Caco-2 (cell line): ENCODE measurements around the gene TBPL2. TPM values are rescaled to one million over a fixed set of nuclear protein-coding genes. Genes with fewer than 3 reads are reported as not detected.

Experiments
- Bru-seq: library from RNA; stranded (reverse); fragments of 400-500 nt; gene quantifications from one replicate; lab custom pipeline; 2021; lab: Mats Ljungman, UMichigan
- BruChase-seq, 2 experiments: library from RNA; stranded (reverse); fragments of 400-500 nt; gene quantifications; one replicate each; lab custom pipeline; 2021; lab: Mats Ljungman, UMichigan
- BruUV-seq: library from RNA; stranded (reverse); fragments of 400-500 nt; replicated peaks from 2 replicates; lab custom pipeline; 2021; lab: Mats Ljungman, UMichigan
- CTCF ChIA-PET: fragments of 300-600 bp; sonication (Branson Sonifier 250); formaldehyde crosslinking; loops from one replicate; lab custom pipeline; 2022; ENCODE audit warnings: antibody characterized with exemption; lab: Charles Lee
- POLR2A ChIA-PET: fragments of 300-600 bp; sonication (Branson Sonifier 250); formaldehyde crosslinking; loops from one replicate; lab custom pipeline; 2022; ENCODE audit warnings: antibody characterized with exemption; lab: Charles Lee
- DNase-seq, 2 experiments: peaks; one replicate each; pipeline versions ENCODE4 v3.0.0 to v3.0.0-alpha.2; 2020 to 2022
- H3K27me3 ChIP-seq: replicated peaks from 2 replicates; pipeline ENCODE4 v1.6.0; 2011; ENCODE audit warnings: low read length; ENCODE audit not compliant: control insufficient read depth, insufficient read depth
- H3K36me3 ChIP-seq: 2 replicates; pipeline ENCODE4 v1.5.1; 2011; ENCODE audit warnings: low read length; ENCODE audit not compliant: control insufficient read depth, insufficient read depth
- H3K4me1 ChIP-seq: fragments of 250-450 bp; sonication (Bioruptor Pico); 2 replicates; pipeline ENCODE4 v1.5.1; 2020; ENCODE audit warnings: mild to moderate bottlenecking
- H3K4me3 ChIP-seq: 2 replicates; pipeline ENCODE4 v1.5.1; 2011; ENCODE audit warnings: low read depth, mild to moderate bottlenecking, control low read depth, low read length
- H3K9me3 ChIP-seq: fragments of 250-450 bp; sonication (Bioruptor Pico); 2 replicates; pipeline ENCODE4 v1.5.1; 2020; ENCODE audit warnings: mild to moderate bottlenecking, moderate library complexity
- H3K27ac Mint-ChIP-seq: one replicate; pipeline ENCODE4 v1.8.0; 2022; ENCODE audit warnings: mixed read lengths; ENCODE audit not compliant: unreplicated experiment
- H3K27me3 Mint-ChIP-seq: one replicate; pipeline ENCODE4 v1.8.0; 2022; ENCODE audit warnings: mixed read lengths; ENCODE audit not compliant: insufficient read depth, unreplicated experiment
- H3K36me3 Mint-ChIP-seq: one replicate; pipeline ENCODE4 v1.8.0; 2022; ENCODE audit warnings: mild to moderate bottlenecking, mixed read lengths; ENCODE audit not compliant: insufficient read depth, unreplicated experiment
- H3K4me1 Mint-ChIP-seq: one replicate; pipeline ENCODE4 v1.8.0; 2022; ENCODE audit warnings: low read depth, mixed read lengths; ENCODE audit not compliant: unreplicated experiment
- H3K4me3 Mint-ChIP-seq: one replicate; pipeline ENCODE4 v1.8.0; 2022; ENCODE audit warnings: mild to moderate bottlenecking, moderate library complexity, mixed read lengths; ENCODE audit not compliant: unreplicated experiment
- H3K9me3 Mint-ChIP-seq: one replicate; pipeline ENCODE4 v1.8.0; 2022; ENCODE audit warnings: mixed read lengths; ENCODE audit not compliant: unreplicated experiment
- intact Hi-C: fragments of 100-400 bp; cut with micrococcal nuclease; formaldehyde crosslinking; loops from one replicate; pipeline ENCODE4 v1.10.0; 2022; ENCODE audit not compliant: unreplicated experiment
- long read RNA-seq: library from polyadenylated mRNA; stranded (forward); transcript quantifications from one replicate; pipeline ENCODE4 v2.0.0, GENCODE V29; 2022
- total RNA-seq: library from RNA; stranded (reverse); gene quantifications from 2 replicates; pipeline ENCODE4 v1.2.3, GENCODE V29; 2022
- TF ChIP-seq, protein P1 (sequence below), 2 experiments: fragments of 200-600 bp in 1 of 2; IDR thresholded peaks; 1 replicate in 1 of 2; 2 replicates in 1 of 2; pipeline versions ENCODE4 v1.5.1 to v1.8.0; 2011 to 2022; ENCODE audit warnings: antibody characterized with exemption in 1 of 2, control low read depth in 1 of 2, inconsistent platforms in 1 of 2, low read depth in 1 of 2, low read length in 1 of 2, mild to moderate bottlenecking in 1 of 2, moderate library complexity in 1 of 2; ENCODE audit not compliant: insufficient read depth in 1 of 2, severe bottlenecking in 1 of 2, unreplicated experiment in 1 of 2

TBPL2 gene
- total RNA-seq = not detected in 2 replicates
- Bru-seq, nascent RNA = percentile 1 among the genes with signal in this experiment
- BruChase-seq, experiment 1, labeled RNA remaining after a 2-hour chase = not detected
- BruChase-seq, experiment 2, labeled RNA remaining after a 6-hour chase = percentile 7 among the genes with signal in this experiment
- long read RNA-seq = 0 reads

- ChIA-PET CTCF (interaction anchor here (0.8 kb wide), 1 partner anchor 14 kb away, joined by 3 read pairs; no protein-coding TSS in a partner anchor), POLR2A (interaction anchor here (0.6 kb wide), 1 partner anchor 265 kb away, joined by 5 read pairs; no protein-coding TSS in a partner anchor)
- DNase-seq = no peak
- Mint-ChIP-seq H3K4me1 (no peaks in the 10 kb centered on the region), H3K4me3 (no peak within 1 kb of the TSS), H3K27me3 (peaks cover 3% of the 10 kb centered on the region), H3K27ac (no peak within 1 kb of the TSS), H3K9me3 (no peaks in the 10 kb centered on the region), H3K36me3 (no peaks in the 10 kb centered on the region)
- Histone ChIP-seq H3K36me3 (no peaks in the 10 kb centered on the region), H3K4me1 (no peaks in the 10 kb centered on the region), H3K4me3 (no peak within 1 kb of the TSS), H3K27me3 (no peaks in the 10 kb centered on the region), H3K9me3 (no peaks in the 10 kb centered on the region)
- BruUV-seq = no TSS peak
- TF ChIP-seq, protein P1, sequence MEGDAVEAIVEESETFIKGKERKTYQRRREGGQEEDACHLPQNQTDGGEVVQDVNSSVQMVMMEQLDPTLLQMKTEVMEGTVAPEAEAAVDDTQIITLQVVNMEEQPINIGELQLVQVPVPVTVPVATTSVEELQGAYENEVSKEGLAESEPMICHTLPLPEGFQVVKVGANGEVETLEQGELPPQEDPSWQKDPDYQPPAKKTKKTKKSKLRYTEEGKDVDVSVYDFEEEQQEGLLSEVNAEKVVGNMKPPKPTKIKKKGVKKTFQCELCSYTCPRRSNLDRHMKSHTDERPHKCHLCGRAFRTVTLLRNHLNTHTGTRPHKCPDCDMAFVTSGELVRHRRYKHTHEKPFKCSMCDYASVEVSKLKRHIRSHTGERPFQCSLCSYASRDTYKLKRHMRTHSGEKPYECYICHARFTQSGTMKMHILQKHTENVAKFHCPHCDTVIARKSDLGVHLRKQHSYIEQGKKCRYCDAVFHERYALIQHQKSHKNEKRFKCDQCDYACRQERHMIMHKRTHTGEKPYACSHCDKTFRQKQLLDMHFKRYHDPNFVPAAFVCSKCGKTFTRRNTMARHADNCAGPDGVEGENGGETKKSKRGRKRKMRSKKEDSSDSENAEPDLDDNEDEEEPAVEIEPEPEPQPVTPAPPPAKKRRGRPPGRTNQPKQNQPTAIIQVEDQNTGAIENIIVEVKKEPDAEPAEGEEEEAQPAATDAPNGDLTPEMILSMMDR (IDR thresholded peaks at IDR 0.05; ENCODE audit: insufficient read depth in 1 of 2, low read depth in 1 of 2, low read length in 1 of 2, severe bottlenecking in 1 of 2, unreplicated experiment in 1 of 2) = no peak
- intact Hi-C loops = no loop called here
Measured at GRCh38 chr14:55440385-55440784, at the start of gene TBPL2. TSS of gene TBPL2 (minus strand) at chr14:55440616. CDS start at chr14:55440449, 167 bp downstream.

- POLR2A ChIA-PET = no interaction called here
- no peak overlapping the region for H3K27ac Mint-ChIP-seq
- CTCF ChIA-PET = no interaction called here
Measured at GRCh38 chr14:55488204-55488603, 47.8 kb upstream of the TBPL2 start.

DNA sequence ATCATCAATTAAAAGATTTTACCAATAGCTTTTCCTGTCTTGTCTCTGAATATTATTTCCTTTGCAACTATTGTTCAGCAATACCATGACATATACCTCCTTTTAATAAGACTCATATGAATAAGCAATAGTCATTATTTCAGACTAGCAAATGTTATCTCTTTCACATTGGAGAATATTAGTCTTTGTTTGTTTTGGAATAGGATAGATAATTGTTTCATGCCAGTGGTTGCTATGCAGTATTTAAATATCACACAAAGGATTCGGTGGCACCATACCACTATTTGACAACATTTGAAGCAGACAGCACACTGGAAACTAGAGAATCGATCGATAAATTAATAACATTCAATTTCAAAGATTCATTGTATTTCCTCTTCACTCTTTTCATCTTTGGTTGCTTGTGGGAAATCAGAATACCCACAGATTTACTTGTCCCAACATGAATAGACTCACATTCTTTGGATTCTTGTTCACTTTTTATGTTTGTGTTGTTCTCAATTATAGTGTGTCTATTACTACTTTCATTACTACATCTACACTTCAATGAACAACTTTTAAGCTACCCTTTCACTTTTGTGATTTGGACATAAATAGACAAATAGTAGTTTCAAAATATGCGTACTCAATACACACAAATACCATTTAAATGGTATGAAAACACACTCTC lies 42.7 kb upstream of the TBPL2 start:
- Mint-ChIP-seq H3K9me3 (no peaks in the 10 kb centered on the region), H3K4me1 (peaks cover 7% of the 10 kb centered on the region), H3K36me3 (no peaks in the 10 kb centered on the region), H3K27me3 (no peaks in the 10 kb centered on the region), H3K27ac (no peak overlapping the region), H3K4me3 (no peak overlapping the region)
- no TSS peak for BruUV-seq
- ChIA-PET POLR2A (no interaction called here), CTCF (no interaction called here)
- H3K27me3 ChIP-seq = no peaks in the 10 kb centered on the region
- no peaks in the 10 kb centered on the region for H3K4me1 ChIP-seq
- DNase-seq = no peak
- intact Hi-C loops = no loop called here
- no peak overlapping the region for H3K4me3 ChIP-seq
- H3K36me3 ChIP-seq = no peaks in the 10 kb centered on the region
- no peaks in the 10 kb centered on the region for H3K9me3 ChIP-seq
- TF ChIP-seq, protein P1 (IDR thresholded peaks at IDR 0.05; ENCODE audit: insufficient read depth in 1 of 2, low read depth in 1 of 2, low read length in 1 of 2, severe bottlenecking in 1 of 2, unreplicated experiment in 1 of 2) = no peak

More at GRCh38 chr14:55488204-55488603, 47.8 kb upstream of the TBPL2 start:
- no peak for DNase-seq
- no peaks in the 10 kb centered on the region for H3K27me3 Mint-ChIP-seq
- no peaks in the 10 kb centered on the region for H3K4me1 ChIP-seq
- no peaks in the 10 kb centered on the region for H3K27me3 ChIP-seq
- H3K36me3 Mint-ChIP-seq = no peaks in the 10 kb centered on the region
- intact Hi-C loops = no loop called here
- H3K4me1 Mint-ChIP-seq = peaks cover 3% of the 10 kb centered on the region
- H3K9me3 Mint-ChIP-seq = no peaks in the 10 kb centered on the region
- TF ChIP-seq, protein P1 (IDR thresholded peaks at IDR 0.05; ENCODE audit: insufficient read depth in 1 of 2, low read depth in 1 of 2, low read length in 1 of 2, severe bottlenecking in 1 of 2, unreplicated experiment in 1 of 2) = no peak
- H3K9me3 ChIP-seq = no peaks in the 10 kb centered on the region
- BruUV-seq = no TSS peak
- no peak overlapping the region for H3K4me3 ChIP-seq
- no peaks in the 10 kb centered on the region for H3K36me3 ChIP-seq
- no peak overlapping the region for H3K4me3 Mint-ChIP-seq
